NB4 (cell line): ENCODE data around the gene CPNE1.

Experiments used
- CTCF ChIP-seq: IDR thresholded peaks from one replicate; pipeline ENCODE4 v1.5.1; 2012; ENCODE audit warnings: low read depth, low read length
- MAX ChIP-seq: IDR thresholded peaks from 2 replicates; pipeline ENCODE4 v1.6.1; 2011; ENCODE audit warnings: low read depth, low read length
- MYC ChIP-seq: IDR thresholded peaks from 2 replicates; pipeline ENCODE4 v1.6.1; 2011; ENCODE audit warnings: low read depth, low read length
- POLR2A ChIP-seq: IDR thresholded peaks from 2 replicates; pipeline ENCODE4 v1.6.1; 2011; ENCODE audit warnings: mild to moderate bottlenecking; ENCODE audit not compliant: insufficient read length; ENCODE audit errors: extremely low read depth

GRCh38 chr20:35601990-35602389, 62.7 kb downstream of the CPNE1 start:
- TF ChIP-seq CTCF, result no peak
- no peak for TF ChIP-seq POLR2A
- TF ChIP-seq MAX, result no peak
- no peak for TF ChIP-seq MYC
